HEK293 (cell line): Measurements from ENCODE around the gene ZSCAN22.

ENCODE experiments used
- CTCF ChIP-seq: fragments of 450-650 bp; formaldehyde crosslinking; IDR thresholded peaks from 2 replicates; pipeline ENCODE4 v1.5.1; 2016; ENCODE audit warnings: missing biosample characterization, missing genetic modification characterization
- YY1 ChIP-seq: fragments of 450-650 bp; formaldehyde crosslinking; IDR thresholded peaks from 2 replicates; pipeline ENCODE4 v1.5.1; 2018; ENCODE audit warnings: missing biosample characterization, missing genetic modification characterization
- ZBTB17 ChIP-seq: fragments of 450-650 bp; formaldehyde crosslinking; IDR thresholded peaks from 2 replicates; pipeline ENCODE4 v1.5.1; 2016; ENCODE audit warnings: missing biosample characterization, missing genetic modification characterization
- ZNF514 ChIP-seq: fragments of 450-650 bp; formaldehyde crosslinking; IDR thresholded peaks from 2 replicates; pipeline ENCODE4 v1.5.1; 2016; ENCODE audit warnings: missing biosample characterization, missing genetic modification characterization
- ZNF558 ChIP-seq: fragments of 450-650 bp; formaldehyde crosslinking; IDR thresholded peaks from 2 replicates; pipeline ENCODE4 v1.5.1; 2016; ENCODE audit warnings: missing biosample characterization, missing genetic modification characterization
- ZNF610 ChIP-seq: fragments of 450-650 bp; formaldehyde crosslinking; IDR thresholded peaks from 2 replicates; pipeline ENCODE4 v1.5.1; 2016; ENCODE audit warnings: missing biosample characterization, missing genetic modification characterization, borderline replicate concordance
- TF ChIP-seq, protein P1 (sequence below): fragments of 450-650 bp; formaldehyde crosslinking; conservative IDR thresholded peaks from 2 replicates; pipeline ENCODE4 v1.5.1; 2016; ENCODE audit warnings: low read depth, missing biosample characterization, missing genetic modification characterization
- TF ChIP-seq, protein P2 (sequence below): fragments of 450-650 bp; formaldehyde crosslinking; IDR thresholded peaks from 2 replicates; pipeline ENCODE4 v1.5.1; 2017; ENCODE audit warnings: missing biosample characterization, missing genetic modification characterization
- TF ChIP-seq, protein P3 (sequence below): sonication (generic); formaldehyde crosslinking; IDR thresholded peaks from 2 replicates; pipeline ENCODE4 v1.8.1; 2022; ENCODE audit warnings: mild to moderate bottlenecking, moderate library complexity, missing genetic modification reagents
- TF ChIP-seq, protein P4 (sequence below): fragments of 450-650 bp; formaldehyde crosslinking; IDR thresholded peaks from 2 replicates; pipeline ENCODE4 v1.5.1; 2016; ENCODE audit warnings: missing biosample characterization, missing genetic modification characterization, low read depth

- no peak for TF ChIP-seq ZBTB17 (tag by site-specific recombination)
- TF ChIP-seq, protein P1, sequence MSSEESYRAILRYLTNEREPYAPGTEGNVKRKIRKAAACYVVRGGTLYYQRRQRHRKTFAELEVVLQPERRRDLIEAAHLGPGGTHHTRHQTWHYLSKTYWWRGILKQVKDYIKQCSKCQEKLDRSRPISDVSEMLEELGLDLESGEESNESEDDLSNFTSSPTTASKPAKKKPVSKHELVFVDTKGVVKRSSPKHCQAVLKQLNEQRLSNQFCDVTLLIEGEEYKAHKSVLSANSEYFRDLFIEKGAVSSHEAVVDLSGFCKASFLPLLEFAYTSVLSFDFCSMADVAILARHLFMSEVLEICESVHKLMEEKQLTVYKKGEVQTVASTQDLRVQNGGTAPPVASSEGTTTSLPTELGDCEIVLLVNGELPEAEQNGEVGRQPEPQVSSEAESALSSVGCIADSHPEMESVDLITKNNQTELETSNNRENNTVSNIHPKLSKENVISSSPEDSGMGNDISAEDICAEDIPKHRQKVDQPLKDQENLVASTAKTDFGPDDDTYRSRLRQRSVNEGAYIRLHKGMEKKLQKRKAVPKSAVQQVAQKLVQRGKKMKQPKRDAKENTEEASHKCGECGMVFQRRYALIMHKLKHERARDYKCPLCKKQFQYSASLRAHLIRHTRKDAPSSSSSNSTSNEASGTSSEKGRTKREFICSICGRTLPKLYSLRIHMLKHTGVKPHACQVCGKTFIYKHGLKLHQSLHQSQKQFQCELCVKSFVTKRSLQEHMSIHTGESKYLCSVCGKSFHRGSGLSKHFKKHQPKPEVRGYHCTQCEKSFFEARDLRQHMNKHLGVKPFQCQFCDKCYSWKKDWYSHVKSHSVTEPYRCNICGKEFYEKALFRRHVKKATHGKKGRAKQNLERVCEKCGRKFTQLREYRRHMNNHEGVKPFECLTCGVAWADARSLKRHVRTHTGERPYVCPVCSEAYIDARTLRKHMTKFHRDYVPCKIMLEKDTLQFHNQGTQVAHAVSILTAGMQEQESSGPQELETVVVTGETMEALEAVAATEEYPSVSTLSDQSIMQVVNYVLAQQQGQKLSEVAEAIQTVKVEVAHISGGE (tag by site-specific recombination), result no peak
- TF ChIP-seq ZNF514 (tag by site-specific recombination), result no peak
- TF ChIP-seq CTCF (tag by site-specific recombination), result no peak
- TF ChIP-seq, protein P2, sequence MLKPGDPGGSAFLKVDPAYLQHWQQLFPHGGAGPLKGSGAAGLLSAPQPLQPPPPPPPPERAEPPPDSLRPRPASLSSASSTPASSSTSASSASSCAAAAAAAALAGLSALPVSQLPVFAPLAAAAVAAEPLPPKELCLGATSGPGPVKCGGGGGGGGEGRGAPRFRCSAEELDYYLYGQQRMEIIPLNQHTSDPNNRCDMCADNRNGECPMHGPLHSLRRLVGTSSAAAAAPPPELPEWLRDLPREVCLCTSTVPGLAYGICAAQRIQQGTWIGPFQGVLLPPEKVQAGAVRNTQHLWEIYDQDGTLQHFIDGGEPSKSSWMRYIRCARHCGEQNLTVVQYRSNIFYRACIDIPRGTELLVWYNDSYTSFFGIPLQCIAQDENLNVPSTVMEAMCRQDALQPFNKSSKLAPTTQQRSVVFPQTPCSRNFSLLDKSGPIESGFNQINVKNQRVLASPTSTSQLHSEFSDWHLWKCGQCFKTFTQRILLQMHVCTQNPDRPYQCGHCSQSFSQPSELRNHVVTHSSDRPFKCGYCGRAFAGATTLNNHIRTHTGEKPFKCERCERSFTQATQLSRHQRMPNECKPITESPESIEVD (tag by site-specific recombination), result no peak
- TF ChIP-seq ZNF610 (tag by site-specific recombination), result no peak
- TF ChIP-seq ZNF558 (tag by site-specific recombination), result no peak
- TF ChIP-seq, protein P3, sequence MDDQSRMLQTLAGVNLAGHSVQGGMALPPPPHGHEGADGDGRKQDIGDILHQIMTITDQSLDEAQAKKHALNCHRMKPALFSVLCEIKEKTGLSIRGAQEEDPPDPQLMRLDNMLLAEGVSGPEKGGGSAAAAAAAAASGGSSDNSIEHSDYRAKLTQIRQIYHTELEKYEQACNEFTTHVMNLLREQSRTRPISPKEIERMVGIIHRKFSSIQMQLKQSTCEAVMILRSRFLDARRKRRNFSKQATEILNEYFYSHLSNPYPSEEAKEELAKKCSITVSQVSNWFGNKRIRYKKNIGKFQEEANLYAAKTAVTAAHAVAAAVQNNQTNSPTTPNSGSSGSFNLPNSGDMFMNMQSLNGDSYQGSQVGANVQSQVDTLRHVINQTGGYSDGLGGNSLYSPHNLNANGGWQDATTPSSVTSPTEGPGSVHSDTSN (CRISPR knock-in tag), result no peak
- TF ChIP-seq YY1 (tag by site-specific recombination), result no peak
- TF ChIP-seq, protein P4, sequence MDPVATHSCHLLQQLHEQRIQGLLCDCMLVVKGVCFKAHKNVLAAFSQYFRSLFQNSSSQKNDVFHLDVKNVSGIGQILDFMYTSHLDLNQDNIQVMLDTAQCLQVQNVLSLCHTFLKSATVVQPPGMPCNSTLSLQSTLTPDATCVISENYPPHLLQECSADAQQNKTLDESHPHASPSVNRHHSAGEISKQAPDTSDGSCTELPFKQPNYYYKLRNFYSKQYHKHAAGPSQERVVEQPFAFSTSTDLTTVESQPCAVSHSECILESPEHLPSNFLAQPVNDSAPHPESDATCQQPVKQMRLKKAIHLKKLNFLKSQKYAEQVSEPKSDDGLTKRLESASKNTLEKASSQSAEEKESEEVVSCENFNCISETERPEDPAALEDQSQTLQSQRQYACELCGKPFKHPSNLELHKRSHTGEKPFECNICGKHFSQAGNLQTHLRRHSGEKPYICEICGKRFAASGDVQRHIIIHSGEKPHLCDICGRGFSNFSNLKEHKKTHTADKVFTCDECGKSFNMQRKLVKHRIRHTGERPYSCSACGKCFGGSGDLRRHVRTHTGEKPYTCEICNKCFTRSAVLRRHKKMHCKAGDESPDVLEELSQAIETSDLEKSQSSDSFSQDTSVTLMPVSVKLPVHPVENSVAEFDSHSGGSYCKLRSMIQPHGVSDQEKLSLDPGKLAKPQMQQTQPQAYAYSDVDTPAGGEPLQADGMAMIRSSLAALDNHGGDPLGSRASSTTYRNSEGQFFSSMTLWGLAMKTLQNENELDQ, result no peak
These were observed 56.3 kb downstream of the ZSCAN22 start for GRCh38 chr19:58382997-58383603.
